ENCODE data around the gene ARID3B.
"Not testable (repeated sequence)": the region's sequence is repeated elsewhere in the genome, so short reads cannot be mapped to it uniquely, and the experiment has no call there.

- not testable (repeated sequence) for TF ChIP-seq PRDM10 (CRISPR knock-in tag; IDR thresholded peaks at IDR 0.05; ENCODE audit: low read depth); ZFY (CRISPR knock-in tag; IDR thresholded peaks at IDR 0.05); NR3C1 (CRISPR knock-in tag; IDR thresholded peaks at IDR 0.05); EZH2 (conservative IDR thresholded peaks at IDR 0.05; ENCODE audit: low read depth, low read length); RAD21 (CRISPR knock-in tag; IDR thresholded peaks at IDR 0.05); ZNF253 (CRISPR knock-in tag; IDR thresholded peaks at IDR 0.05; ENCODE audit: borderline replicate concordance); IRF2 (CRISPR knock-in tag; IDR thresholded peaks at IDR 0.05)
These were observed 56.2 kb downstream of the ARID3B start for GRCh38 chr15:74597146-74597705.

Data from HepG2 (cell line).